HEK293 (cell line): ENCODE data around the gene CTIF.

ENCODE experiments used
- CTCF ChIA-PET: fragments of 350-600 bp; formaldehyde crosslinking; extraction: SDS; loops from one replicate; lab custom pipeline; 2021; ENCODE audit warnings: antibody characterized with exemption; lab: Yijun Ruan, JAX
- POLR2A ChIA-PET: fragments of 300-600 bp; formaldehyde crosslinking; extraction: SDS; loops from one replicate; lab custom pipeline; 2020; ENCODE audit warnings: antibody characterized with exemption, inconsistent platforms; lab: Yijun Ruan, JAX
- H3K27ac ChIP-seq: fragments of 200-500 bp; sonication (Bioruptor generic); 2 replicates; pipeline ENCODE4 v1.5.1; 2014; ENCODE audit warnings: low read depth, low read length, control low read depth, inconsistent platforms; ENCODE audit errors: extremely low read depth
- H3K36me3 ChIP-seq, 2 experiments: fragments of 200-500 bp in 1 of 2; sonication (Bioruptor generic) in 1 of 2; 1 replicate in 1 of 2; 2 replicates in 1 of 2; pipeline ENCODE4 v1.5.1; 2014 to 2017; ENCODE audit warnings: inconsistent platforms in 2 of 2, low read length in 2 of 2; ENCODE audit not compliant: control insufficient read depth in 2 of 2, insufficient read depth in 1 of 2
- H3K4me1 ChIP-seq: fragments of 200-500 bp; sonication (Bioruptor generic); 2 replicates; pipeline ENCODE4 v1.5.1; 2014; ENCODE audit warnings: mild to moderate bottlenecking, low read length, inconsistent platforms; ENCODE audit not compliant: control insufficient read depth, insufficient read depth
- H3K4me3 ChIP-seq: 2 replicates; pipeline ENCODE4 v1.5.1; 2011; ENCODE audit warnings: low read depth, mild to moderate bottlenecking, control low read depth, low read length, moderate library complexity
- H3K9me3 ChIP-seq: fragments of 200-500 bp; sonication (Bioruptor generic); 2 replicates; pipeline ENCODE4 v1.5.1; 2014; ENCODE audit warnings: low read depth, low read length, inconsistent platforms; ENCODE audit not compliant: control insufficient read depth, insufficient read depth
- GLIS2 ChIP-seq: fragments of 450-650 bp; formaldehyde crosslinking; IDR thresholded peaks from 2 replicates; pipeline ENCODE4 v1.5.1; 2016; ENCODE audit warnings: missing biosample characterization, missing genetic modification characterization
- KLF8 ChIP-seq: fragments of 450-650 bp; formaldehyde crosslinking; IDR thresholded peaks from 2 replicates; pipeline ENCODE4 v1.5.1; 2016; ENCODE audit warnings: missing biosample characterization, missing genetic modification characterization
- RBAK ChIP-seq: fragments of 450-650 bp; formaldehyde crosslinking; IDR thresholded peaks from 2 replicates; pipeline ENCODE4 v1.5.1; 2016; ENCODE audit warnings: missing biosample characterization, missing genetic modification characterization
- SALL2 ChIP-seq: fragments of 450-650 bp; formaldehyde crosslinking; IDR thresholded peaks from 2 replicates; pipeline ENCODE4 v1.5.0; 2017; ENCODE audit warnings: missing biosample characterization, mild to moderate bottlenecking, missing genetic modification characterization, borderline replicate concordance
- ZBTB1 ChIP-seq: fragments of 450-650 bp; formaldehyde crosslinking; IDR thresholded peaks from 2 replicates; pipeline ENCODE4 v1.5.1; 2016; ENCODE audit warnings: missing biosample characterization, missing genetic modification characterization
- ZBTB21 ChIP-seq: fragments of 450-650 bp; formaldehyde crosslinking; IDR thresholded peaks from 2 replicates; pipeline ENCODE4 v1.5.1; 2017; ENCODE audit warnings: missing biosample characterization, missing genetic modification characterization
- ZBTB7A ChIP-seq: fragments of 450-650 bp; formaldehyde crosslinking; IDR thresholded peaks from 2 replicates; pipeline ENCODE4 v1.5.1; 2016; ENCODE audit warnings: low read depth, missing biosample characterization, missing genetic modification characterization
- ZBTB8A ChIP-seq: fragments of 450-650 bp; formaldehyde crosslinking; IDR thresholded peaks from 2 replicates; pipeline ENCODE4 v1.5.1; 2016; ENCODE audit warnings: missing biosample characterization, missing genetic modification characterization
- ZFHX2 ChIP-seq: fragments of 450-650 bp; formaldehyde crosslinking; conservative IDR thresholded peaks from 2 replicates; pipeline ENCODE4 v1.5.1; 2016; ENCODE audit warnings: missing biosample characterization, missing genetic modification characterization
- ZFP37 ChIP-seq: fragments of 450-650 bp; formaldehyde crosslinking; IDR thresholded peaks from 2 replicates; pipeline ENCODE4 v1.5.1; 2016; ENCODE audit warnings: missing biosample characterization, missing genetic modification characterization
- ZNF132 ChIP-seq: fragments of 450-650 bp; formaldehyde crosslinking; IDR thresholded peaks from 2 replicates; pipeline ENCODE4 v1.5.1; 2017; ENCODE audit warnings: missing biosample characterization, missing genetic modification characterization, borderline replicate concordance
- ZNF302 ChIP-seq: fragments of 450-650 bp; formaldehyde crosslinking; IDR thresholded peaks from 2 replicates; pipeline ENCODE4 v1.5.1; 2016; ENCODE audit warnings: missing biosample characterization, missing genetic modification characterization, low read depth
- ZNF311 ChIP-seq: fragments of 450-650 bp; formaldehyde crosslinking; IDR thresholded peaks from 2 replicates; pipeline ENCODE4 v1.5.1; 2017; ENCODE audit warnings: missing biosample characterization, missing genetic modification characterization, borderline replicate concordance
- ZNF335 ChIP-seq: fragments of 450-650 bp; formaldehyde crosslinking; conservative IDR thresholded peaks from 2 replicates; pipeline ENCODE4 v1.5.1; 2016; ENCODE audit warnings: missing biosample characterization, missing genetic modification characterization
- ZNF558 ChIP-seq: fragments of 450-650 bp; formaldehyde crosslinking; IDR thresholded peaks from 2 replicates; pipeline ENCODE4 v1.5.1; 2016; ENCODE audit warnings: missing biosample characterization, missing genetic modification characterization
- ZNF626 ChIP-seq: fragments of 450-650 bp; sonication (Bioruptor Pico); formaldehyde crosslinking; IDR thresholded peaks from 2 replicates; pipeline ENCODE4 v1.5.1; 2018; ENCODE audit warnings: missing biosample characterization, missing genetic modification characterization, inconsistent platforms
- ZNF670 ChIP-seq: fragments of 450-650 bp; formaldehyde crosslinking; IDR thresholded peaks from 2 replicates; pipeline ENCODE4 v1.5.1; 2016; ENCODE audit warnings: missing biosample characterization, missing genetic modification characterization, low read depth
- ZNF76 ChIP-seq: fragments of 450-650 bp; formaldehyde crosslinking; IDR thresholded peaks from 2 replicates; pipeline ENCODE4; 2016; ENCODE audit warnings: low read depth, missing biosample characterization, missing genetic modification characterization, borderline replicate concordance
- ZNF830 ChIP-seq: fragments of 450-650 bp; IDR thresholded peaks from 2 replicates; pipeline ENCODE4 v1.5.0; 2018; ENCODE audit warnings: missing biosample characterization, missing genetic modification characterization, low read depth, mild to moderate bottlenecking, moderate library complexity
- TF ChIP-seq, protein P1 (sequence below): fragments of 450-650 bp; formaldehyde crosslinking; IDR thresholded peaks from 2 replicates; pipeline ENCODE4 v1.5.0; 2017; ENCODE audit warnings: missing biosample characterization, missing genetic modification characterization, borderline replicate concordance
- TF ChIP-seq, protein P2 (sequence below): fragments of 450-650 bp; formaldehyde crosslinking; IDR thresholded peaks from 2 replicates; pipeline ENCODE4 v1.5.1; 2016; ENCODE audit warnings: missing biosample characterization, missing genetic modification characterization
- TF ChIP-seq, protein P3 (sequence below): fragments of 450-650 bp; formaldehyde crosslinking; IDR thresholded peaks from 2 replicates; pipeline ENCODE4 v1.5.1; 2016; ENCODE audit warnings: missing biosample characterization, missing genetic modification characterization
- TF ChIP-seq, protein P4 (sequence below): fragments of 450-650 bp; IDR thresholded peaks from 2 replicates; pipeline ENCODE4 v1.5.1; 2018; ENCODE audit warnings: missing biosample characterization, missing genetic modification characterization

The CTIF gene

DNA sequence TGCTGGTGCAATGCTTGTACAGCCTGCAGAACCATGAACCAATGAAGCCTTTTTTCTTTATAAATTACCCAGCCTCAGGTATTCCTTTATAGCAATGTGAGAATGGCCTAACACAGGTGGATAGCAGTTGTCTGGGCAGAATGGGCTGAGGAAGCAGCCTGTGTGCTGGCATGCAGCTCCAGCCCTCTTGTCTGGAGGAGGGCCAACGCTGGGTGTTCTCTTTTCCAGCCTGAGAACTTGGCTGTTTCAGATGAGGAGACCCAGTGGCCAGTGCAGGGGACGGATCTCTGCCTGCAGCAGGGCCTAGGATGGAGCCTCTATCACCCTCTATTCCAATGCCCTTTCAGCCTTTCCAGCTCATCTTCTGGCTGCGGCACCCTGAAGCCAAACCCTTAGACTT lies 58.8 kb downstream of the CTIF start:
- H3K4me1 ChIP-seq: no peaks in the 10 kb centered on the region
- no peaks in the 10 kb centered on the region for H3K9me3 ChIP-seq
- no peak for TF ChIP-seq ZNF670
- no peak for TF ChIP-seq RBAK (tag by site-specific recombination)
- TF ChIP-seq GLIS2 (tag by site-specific recombination): no peak
- TF ChIP-seq ZBTB21 (tag by site-specific recombination): no peak
- TF ChIP-seq, all 188 proteins: peak for 0
- no peak overlapping the region for H3K27ac ChIP-seq
- POLR2A ChIA-PET: no interaction called here
- no peaks in the 10 kb centered on the region; a peak in 1 of 3 replicates for H3K36me3 ChIP-seq
- CTCF ChIA-PET: no interaction called here
- no peak overlapping the region for H3K4me3 ChIP-seq

DNA sequence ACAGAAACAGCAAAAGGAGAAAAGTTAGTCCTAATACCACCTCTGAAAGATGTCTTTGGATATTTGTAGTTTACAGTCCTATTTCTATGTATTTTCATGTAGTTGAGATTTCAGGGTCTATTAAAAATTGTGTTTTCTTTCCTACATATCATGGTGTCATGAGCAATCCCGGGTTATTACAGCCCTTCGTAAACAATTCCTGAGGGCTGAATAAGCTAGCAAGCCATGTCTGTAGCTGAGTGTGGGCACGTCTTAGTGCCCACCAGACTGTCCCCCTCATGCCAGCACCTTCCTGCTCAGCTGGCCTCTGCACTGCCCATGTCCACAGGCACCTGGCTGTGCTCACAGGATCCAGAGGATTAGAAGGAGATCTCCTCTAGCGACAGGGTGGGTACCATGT lies 60.6 kb downstream of the CTIF start:
- no peak for TF ChIP-seq ZFHX2 (tag by site-specific recombination)
- no peak for TF ChIP-seq ZNF558 (tag by site-specific recombination)
- TF ChIP-seq ZNF132 (tag by site-specific recombination): no peak
- no peak for TF ChIP-seq ZNF302
- TF ChIP-seq ZNF335: no peak
- TF ChIP-seq SALL2 (tag by site-specific recombination): no peak
- no peak for TF ChIP-seq ZNF626 (tag by site-specific recombination)
- TF ChIP-seq KLF8 (tag by site-specific recombination): no peak
- TF ChIP-seq ZBTB1: no peak
- TF ChIP-seq, protein P1, sequence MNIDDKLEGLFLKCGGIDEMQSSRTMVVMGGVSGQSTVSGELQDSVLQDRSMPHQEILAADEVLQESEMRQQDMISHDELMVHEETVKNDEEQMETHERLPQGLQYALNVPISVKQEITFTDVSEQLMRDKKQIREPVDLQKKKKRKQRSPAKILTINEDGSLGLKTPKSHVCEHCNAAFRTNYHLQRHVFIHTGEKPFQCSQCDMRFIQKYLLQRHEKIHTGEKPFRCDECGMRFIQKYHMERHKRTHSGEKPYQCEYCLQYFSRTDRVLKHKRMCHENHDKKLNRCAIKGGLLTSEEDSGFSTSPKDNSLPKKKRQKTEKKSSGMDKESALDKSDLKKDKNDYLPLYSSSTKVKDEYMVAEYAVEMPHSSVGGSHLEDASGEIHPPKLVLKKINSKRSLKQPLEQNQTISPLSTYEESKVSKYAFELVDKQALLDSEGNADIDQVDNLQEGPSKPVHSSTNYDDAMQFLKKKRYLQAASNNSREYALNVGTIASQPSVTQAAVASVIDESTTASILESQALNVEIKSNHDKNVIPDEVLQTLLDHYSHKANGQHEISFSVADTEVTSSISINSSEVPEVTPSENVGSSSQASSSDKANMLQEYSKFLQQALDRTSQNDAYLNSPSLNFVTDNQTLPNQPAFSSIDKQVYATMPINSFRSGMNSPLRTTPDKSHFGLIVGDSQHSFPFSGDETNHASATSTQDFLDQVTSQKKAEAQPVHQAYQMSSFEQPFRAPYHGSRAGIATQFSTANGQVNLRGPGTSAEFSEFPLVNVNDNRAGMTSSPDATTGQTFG: no peak
- TF ChIP-seq, protein P2, sequence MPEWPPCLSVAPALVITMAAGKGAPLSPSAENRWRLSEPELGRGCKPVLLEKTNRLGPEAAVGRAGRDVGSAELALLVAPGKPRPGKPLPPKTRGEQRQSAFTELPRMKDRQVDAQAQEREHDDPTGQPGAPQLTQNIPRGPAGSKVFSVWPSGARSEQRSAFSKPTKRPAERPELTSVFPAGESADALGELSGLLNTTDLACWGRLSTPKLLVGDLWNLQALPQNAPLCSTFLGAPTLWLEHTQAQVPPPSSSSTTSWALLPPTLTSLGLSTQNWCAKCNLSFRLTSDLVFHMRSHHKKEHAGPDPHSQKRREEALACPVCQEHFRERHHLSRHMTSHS: no peak
- TF ChIP-seq ZBTB7A: no peak
- TF ChIP-seq, protein P3, sequence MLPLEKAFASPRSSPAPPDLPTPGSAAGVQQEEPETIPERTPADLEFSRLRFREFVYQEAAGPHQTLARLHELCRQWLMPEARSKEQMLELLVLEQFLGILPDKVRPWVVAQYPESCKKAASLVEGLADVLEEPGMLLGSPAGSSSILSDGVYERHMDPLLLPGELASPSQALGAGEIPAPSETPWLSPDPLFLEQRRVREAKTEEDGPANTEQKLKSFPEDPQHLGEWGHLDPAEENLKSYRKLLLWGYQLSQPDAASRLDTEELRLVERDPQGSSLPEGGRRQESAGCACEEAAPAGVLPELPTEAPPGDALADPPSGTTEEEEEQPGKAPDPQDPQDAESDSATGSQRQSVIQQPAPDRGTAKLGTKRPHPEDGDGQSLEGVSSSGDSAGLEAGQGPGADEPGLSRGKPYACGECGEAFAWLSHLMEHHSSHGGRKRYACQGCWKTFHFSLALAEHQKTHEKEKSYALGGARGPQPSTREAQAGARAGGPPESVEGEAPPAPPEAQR (tag by site-specific recombination): no peak
- no peak for TF ChIP-seq ZNF830
- TF ChIP-seq ZBTB8A (tag by site-specific recombination): no peak
- TF ChIP-seq, protein P4, sequence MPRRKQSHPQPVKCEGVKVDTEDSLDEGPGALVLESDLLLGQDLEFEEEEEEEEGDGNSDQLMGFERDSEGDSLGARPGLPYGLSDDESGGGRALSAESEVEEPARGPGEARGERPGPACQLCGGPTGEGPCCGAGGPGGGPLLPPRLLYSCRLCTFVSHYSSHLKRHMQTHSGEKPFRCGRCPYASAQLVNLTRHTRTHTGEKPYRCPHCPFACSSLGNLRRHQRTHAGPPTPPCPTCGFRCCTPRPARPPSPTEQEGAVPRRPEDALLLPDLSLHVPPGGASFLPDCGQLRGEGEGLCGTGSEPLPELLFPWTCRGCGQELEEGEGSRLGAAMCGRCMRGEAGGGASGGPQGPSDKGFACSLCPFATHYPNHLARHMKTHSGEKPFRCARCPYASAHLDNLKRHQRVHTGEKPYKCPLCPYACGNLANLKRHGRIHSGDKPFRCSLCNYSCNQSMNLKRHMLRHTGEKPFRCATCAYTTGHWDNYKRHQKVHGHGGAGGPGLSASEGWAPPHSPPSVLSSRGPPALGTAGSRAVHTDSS (tag by site-specific recombination): no peak
- TF ChIP-seq ZFP37 (tag by site-specific recombination): no peak
- TF ChIP-seq ZNF76 (tag by site-specific recombination): no peak
- TF ChIP-seq ZNF311 (tag by site-specific recombination): no peak
- TF ChIP-seq GLIS2 (tag by site-specific recombination): no peak
- no peak overlapping the region for H3K27ac ChIP-seq
- CTCF ChIA-PET: interaction anchor here (1.1 kb wide), 1 partner anchor 576 kb away, joined by 3 read pairs; no protein-coding TSS in a partner anchor
- no peaks in the 10 kb centered on the region for H3K4me1 ChIP-seq
- H3K36me3 ChIP-seq: no peaks in the 10 kb centered on the region; a peak in 1 of 3 replicates
- no peaks in the 10 kb centered on the region for H3K9me3 ChIP-seq
- POLR2A ChIA-PET: no interaction called here
- no peak overlapping the region for H3K4me3 ChIP-seq
